ENCODE measurements around the gene CYTH3. TPM values are rescaled to one million over a fixed set of nuclear protein-coding genes. Genes with fewer than 3 reads are reported as not detected.

CYTH3 gene
- polyA plus RNA-seq, 6 donors from 2014 or later, result 2.1 to 5.7 (median 2.7) TPM

Other genes with a start within 250 kb of the CYTH3 start
- under 1 TPM in 4 of 6 donors, not detected in 2; 0.25 to 0.85 (median 0.41) TPM for gene ANKRD61, start 241.2 kb downstream of the CYTH3 start, polyA plus RNA-seq (ENCODE audit: low read depth in 6 of 6)
- 100 to 1,000 TPM in 1 of 6 donors, 10 to 100 TPM in 5; 72.1 to 104 (median 92.5) TPM for gene EIF2AK1, start 213.4 kb downstream of the CYTH3 start, polyA plus RNA-seq (ENCODE audit: low read depth in 6 of 6)
- gene USP42, start 167.7 kb downstream of the CYTH3 start, polyA plus RNA-seq (ENCODE audit: low read depth in 6 of 6), result 10 to 100 TPM in 1 of 6 donors, 1 to 10 TPM in 5; 2.8 to 12.5 (median 5.8) TPM
- 10 to 100 TPM in 2 of 6 donors, 1 to 10 TPM in 4; 4.3 to 12.2 (median 8.8) TPM for gene FAM220A, start 76.3 kb upstream of the CYTH3 start, polyA plus RNA-seq (ENCODE audit: low read depth in 6 of 6)
- 100 to 1,000 TPM; 228 to 346 (median 298) TPM for gene RAC1, start 101.9 kb upstream of the CYTH3 start, polyA plus RNA-seq (ENCODE audit: low read depth in 6 of 6)
- 10 to 100 TPM in 1 of 6 donors, 1 to 10 TPM in 5; 6.4 to 19.3 (median 7.2) TPM for gene DAGLB, start 175.3 kb upstream of the CYTH3 start, polyA plus RNA-seq (ENCODE audit: low read depth in 6 of 6)
- gene KDELR2, start 211.5 kb upstream of the CYTH3 start, polyA plus RNA-seq (ENCODE audit: low read depth in 6 of 6), result 10 to 100 TPM; 33.8 to 64.8 (median 53.3) TPM